GM23338 (cell line): Measurements from ENCODE around the gene BCR. TPM values are rescaled to one million over a fixed set of nuclear protein-coding genes. Genes with fewer than 3 reads are reported as not detected.

Source experiments
- CREB1 ChIP-seq: fragments of 250-450 bp; sonication (Bioruptor Pico); IDR thresholded peaks from 2 replicates; pipeline ENCODE4 v1.5.0; 2020; ENCODE audit warnings: low read depth, mild to moderate bottlenecking, moderate library complexity
- JUNB ChIP-seq: IDR thresholded peaks from one replicate; pipeline ENCODE4 v1.6.1; 2016; ENCODE audit warnings: antibody characterized with exemption; ENCODE audit not compliant: unreplicated experiment
- ZNF331 ChIP-seq: fragments of 250-450 bp; sonication (Bioruptor Pico); IDR thresholded peaks from 2 replicates; pipeline ENCODE4 v1.5.0; 2020; ENCODE audit warnings: low read depth, mild to moderate bottlenecking, moderate library complexity
- polyA plus RNA-seq: library from polyadenylated mRNA; unstranded; fragments of >200 nt; fragmentation: Nextera tagmentation; extraction: Ambion mirVana; gene quantifications from 2 replicates; pipeline ENCODE4 v1.2.1, GENCODE V29; 2016
- total RNA-seq: library from RNA; depleted of rRNA; stranded (reverse); fragments of >200 nt; shearing (Covaris generic); gene quantifications from 2 replicates; pipeline ENCODE4 v1.2.3, GENCODE V29; 2014
- TF ChIP-seq, protein P1 (sequence below): fragments of 250-450 bp; sonication (Bioruptor Pico); IDR thresholded peaks from 2 replicates; pipeline ENCODE4 v1.5.0; 2020; ENCODE audit warnings: mild to moderate bottlenecking, moderate library complexity
- TF ChIP-seq, protein P2 (sequence below): IDR thresholded peaks from 2 replicates; pipeline ENCODE4 v1.6.1; 2016; ENCODE audit warnings: antibody characterized with exemption
- TF ChIP-seq, protein P3 (sequence below): IDR thresholded peaks from one replicate; pipeline ENCODE4 v1.6.1; 2018; ENCODE audit warnings: antibody characterized with exemption; ENCODE audit not compliant: unreplicated experiment

Gene BCR
- total and polyA plus RNA-seq, 2 experiments from 2014 or later: 17.7 to 121 TPM

DNA sequence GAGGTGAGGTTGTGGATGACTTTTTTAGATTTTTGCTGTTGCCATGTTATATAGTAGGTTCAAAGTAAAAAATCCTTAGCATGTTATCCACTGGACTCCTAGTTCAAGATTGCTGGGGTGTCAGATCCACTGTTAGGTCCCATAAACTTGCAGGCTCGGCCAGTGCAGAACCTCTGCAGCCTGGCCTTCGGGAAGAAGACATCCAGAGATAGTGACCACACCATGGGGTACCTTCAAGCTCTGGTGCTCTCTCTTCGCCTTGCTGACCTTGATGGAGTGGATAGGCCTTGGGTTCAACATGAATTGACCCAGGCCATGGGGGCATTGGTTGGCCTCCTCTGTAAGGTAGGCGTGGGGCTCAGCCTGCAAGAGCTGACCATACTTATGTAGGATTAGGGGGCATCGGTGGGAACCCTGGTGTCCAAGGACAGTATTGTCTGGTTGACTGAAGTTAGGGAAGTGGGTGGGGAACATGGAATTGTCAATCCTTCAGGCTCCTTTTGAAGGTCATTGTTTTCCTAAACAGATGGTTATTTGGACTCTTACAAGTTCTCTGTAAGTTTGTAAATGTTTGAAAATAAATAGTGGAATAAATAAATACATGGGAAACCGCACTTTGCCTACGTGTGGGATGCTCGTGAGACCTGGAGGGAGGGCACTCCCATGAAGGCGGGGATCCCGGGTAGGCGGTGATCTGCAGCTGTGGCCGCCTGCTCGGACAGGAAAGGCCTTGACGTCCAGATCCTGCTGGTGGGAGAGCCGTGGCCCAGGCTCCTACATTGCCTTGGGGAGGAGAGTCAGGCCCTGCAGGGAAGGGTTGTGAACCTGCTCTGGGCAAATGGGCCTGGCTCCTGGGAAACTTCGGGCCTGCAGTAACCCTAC lies 37.1 kb downstream of the BCR start (continued):
- TF ChIP-seq, protein P1, sequence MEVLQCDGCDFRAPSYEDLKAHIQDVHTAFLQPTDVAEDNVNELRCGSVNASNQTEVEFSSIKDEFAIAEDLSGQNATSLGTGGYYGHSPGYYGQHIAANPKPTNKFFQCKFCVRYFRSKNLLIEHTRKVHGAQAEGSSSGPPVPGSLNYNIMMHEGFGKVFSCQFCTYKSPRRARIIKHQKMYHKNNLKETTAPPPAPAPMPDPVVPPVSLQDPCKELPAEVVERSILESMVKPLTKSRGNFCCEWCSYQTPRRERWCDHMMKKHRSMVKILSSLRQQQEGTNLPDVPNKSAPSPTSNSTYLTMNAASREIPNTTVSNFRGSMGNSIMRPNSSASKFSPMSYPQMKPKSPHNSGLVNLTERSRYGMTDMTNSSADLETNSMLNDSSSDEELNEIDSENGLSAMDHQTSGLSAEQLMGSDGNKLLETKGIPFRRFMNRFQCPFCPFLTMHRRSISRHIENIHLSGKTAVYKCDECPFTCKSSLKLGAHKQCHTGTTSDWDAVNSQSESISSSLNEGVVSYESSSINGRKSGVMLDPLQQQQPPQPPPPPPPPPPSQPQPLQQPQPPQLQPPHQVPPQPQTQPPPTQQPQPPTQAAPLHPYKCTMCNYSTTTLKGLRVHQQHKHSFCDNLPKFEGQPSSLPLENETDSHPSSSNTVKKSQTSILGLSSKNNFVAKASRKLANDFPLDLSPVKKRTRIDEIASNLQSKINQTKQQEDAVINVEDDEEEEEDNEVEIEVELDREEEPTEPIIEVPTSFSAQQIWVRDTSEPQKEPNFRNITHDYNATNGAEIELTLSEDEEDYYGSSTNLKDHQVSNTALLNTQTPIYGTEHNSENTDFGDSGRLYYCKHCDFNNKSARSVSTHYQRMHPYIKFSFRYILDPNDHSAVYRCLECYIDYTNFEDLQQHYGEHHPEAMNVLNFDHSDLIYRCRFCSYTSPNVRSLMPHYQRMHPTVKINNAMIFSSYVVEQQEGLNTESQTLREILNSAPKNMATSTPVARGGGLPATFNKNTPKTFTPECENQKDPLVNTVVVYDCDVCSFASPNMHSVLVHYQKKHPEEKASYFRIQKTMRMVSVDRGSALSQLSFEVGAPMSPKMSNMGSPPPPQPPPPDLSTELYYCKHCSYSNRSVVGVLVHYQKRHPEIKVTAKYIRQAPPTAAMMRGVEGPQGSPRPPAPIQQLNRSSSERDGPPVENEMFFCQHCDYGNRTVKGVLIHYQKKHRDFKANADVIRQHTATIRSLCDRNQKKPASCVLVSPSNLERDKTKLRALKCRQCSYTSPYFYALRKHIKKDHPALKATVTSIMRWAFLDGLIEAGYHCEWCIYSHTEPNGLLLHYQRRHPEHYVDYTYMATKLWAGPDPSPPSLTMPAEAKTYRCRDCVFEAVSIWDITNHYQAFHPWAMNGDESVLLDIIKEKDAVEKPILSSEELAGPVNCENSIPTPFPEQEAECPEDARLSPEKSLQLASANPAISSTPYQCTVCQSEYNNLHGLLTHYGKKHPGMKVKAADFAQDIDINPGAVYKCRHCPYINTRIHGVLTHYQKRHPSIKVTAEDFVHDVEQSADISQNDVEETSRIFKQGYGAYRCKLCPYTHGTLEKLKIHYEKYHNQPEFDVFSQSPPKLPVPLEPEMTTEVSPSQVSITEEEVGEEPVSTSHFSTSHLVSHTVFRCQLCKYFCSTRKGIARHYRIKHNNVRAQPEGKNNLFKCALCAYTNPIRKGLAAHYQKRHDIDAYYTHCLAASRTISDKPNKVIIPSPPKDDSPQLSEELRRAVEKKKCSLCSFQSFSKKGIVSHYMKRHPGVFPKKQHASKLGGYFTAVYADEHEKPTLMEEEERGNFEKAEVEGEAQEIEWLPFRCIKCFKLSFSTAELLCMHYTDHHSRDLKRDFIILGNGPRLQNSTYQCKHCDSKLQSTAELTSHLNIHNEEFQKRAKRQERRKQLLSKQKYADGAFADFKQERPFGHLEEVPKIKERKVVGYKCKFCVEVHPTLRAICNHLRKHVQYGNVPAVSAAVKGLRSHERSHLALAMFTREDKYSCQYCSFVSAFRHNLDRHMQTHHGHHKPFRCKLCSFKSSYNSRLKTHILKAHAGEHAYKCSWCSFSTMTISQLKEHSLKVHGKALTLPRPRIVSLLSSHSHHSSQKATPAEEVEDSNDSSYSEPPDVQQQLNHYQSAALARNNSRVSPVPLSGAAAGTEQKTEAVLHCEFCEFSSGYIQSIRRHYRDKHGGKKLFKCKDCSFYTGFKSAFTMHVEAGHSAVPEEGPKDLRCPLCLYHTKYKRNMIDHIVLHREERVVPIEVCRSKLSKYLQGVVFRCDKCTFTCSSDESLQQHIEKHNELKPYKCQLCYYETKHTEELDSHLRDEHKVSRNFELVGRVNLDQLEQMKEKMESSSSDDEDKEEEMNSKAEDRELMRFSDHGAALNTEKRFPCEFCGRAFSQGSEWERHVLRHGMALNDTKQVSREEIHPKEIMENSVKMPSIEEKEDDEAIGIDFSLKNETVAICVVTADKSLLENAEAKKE: no peak
- TF ChIP-seq, protein P2, sequence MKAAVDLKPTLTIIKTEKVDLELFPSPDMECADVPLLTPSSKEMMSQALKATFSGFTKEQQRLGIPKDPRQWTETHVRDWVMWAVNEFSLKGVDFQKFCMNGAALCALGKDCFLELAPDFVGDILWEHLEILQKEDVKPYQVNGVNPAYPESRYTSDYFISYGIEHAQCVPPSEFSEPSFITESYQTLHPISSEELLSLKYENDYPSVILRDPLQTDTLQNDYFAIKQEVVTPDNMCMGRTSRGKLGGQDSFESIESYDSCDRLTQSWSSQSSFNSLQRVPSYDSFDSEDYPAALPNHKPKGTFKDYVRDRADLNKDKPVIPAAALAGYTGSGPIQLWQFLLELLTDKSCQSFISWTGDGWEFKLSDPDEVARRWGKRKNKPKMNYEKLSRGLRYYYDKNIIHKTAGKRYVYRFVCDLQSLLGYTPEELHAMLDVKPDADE: no peak
- TF ChIP-seq, protein P3, sequence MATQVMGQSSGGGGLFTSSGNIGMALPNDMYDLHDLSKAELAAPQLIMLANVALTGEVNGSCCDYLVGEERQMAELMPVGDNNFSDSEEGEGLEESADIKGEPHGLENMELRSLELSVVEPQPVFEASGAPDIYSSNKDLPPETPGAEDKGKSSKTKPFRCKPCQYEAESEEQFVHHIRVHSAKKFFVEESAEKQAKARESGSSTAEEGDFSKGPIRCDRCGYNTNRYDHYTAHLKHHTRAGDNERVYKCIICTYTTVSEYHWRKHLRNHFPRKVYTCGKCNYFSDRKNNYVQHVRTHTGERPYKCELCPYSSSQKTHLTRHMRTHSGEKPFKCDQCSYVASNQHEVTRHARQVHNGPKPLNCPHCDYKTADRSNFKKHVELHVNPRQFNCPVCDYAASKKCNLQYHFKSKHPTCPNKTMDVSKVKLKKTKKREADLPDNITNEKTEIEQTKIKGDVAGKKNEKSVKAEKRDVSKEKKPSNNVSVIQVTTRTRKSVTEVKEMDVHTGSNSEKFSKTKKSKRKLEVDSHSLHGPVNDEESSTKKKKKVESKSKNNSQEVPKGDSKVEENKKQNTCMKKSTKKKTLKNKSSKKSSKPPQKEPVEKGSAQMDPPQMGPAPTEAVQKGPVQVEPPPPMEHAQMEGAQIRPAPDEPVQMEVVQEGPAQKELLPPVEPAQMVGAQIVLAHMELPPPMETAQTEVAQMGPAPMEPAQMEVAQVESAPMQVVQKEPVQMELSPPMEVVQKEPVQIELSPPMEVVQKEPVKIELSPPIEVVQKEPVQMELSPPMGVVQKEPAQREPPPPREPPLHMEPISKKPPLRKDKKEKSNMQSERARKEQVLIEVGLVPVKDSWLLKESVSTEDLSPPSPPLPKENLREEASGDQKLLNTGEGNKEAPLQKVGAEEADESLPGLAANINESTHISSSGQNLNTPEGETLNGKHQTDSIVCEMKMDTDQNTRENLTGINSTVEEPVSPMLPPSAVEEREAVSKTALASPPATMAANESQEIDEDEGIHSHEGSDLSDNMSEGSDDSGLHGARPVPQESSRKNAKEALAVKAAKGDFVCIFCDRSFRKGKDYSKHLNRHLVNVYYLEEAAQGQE: no peak
- TF ChIP-seq CREB1 (CRISPR knock-in tag): no peak
- TF ChIP-seq JUNB: no peak
- TF ChIP-seq ZNF331 (CRISPR knock-in tag): no peak
